ENCODE measurements around the gene UBTD1.
"Not testable (repeated sequence)": the region's sequence is repeated elsewhere in the genome, so short reads cannot be mapped to it uniquely, and the experiment has no call there.

UBTD1 gene

DNA sequence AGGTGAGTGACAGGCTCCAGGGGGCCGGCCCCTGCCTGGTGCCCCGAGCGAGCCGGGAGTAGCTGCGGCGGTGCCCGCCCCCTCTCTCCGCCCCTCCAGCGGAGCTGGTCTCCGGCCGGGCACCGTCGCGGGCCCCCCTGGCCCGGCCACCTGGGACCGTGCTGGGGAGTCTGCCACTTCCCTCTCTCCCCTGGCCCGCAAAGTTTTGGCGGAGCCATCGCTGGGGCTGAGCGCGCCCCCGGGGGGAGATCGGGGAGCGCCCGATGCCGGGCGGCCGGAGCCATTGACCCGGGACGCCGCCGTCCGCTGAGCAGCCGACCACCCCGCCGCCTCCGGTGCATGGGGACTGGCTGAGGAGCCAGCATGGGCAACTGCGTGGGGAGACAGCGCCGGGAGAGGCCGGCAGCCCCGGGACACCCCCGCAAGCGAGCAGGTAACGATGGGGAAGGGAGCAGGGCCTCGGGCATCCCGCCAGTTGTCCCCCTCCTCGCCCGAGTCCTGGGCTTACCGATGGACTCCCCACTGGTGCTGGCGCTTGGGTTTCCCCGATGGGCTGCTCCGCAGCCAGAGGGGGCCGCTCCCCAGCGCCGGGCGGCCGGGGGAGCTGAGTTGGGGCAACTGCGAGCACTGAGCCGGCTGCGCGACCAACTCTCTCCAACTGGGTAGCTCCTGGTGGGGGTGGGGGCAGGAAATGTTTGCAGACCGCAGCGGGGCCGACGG is at the start of gene UBTD1:
Gene UBTD1 (plus strand): TSS at position 84 of the 720 bp plus-strand sequence. CDS start 280 bp downstream, at position 364.
- DNase-seq (ENCODE audit: low read depth in 1 of 2, low spot score in 1 of 2): peak in 1 of 2 donors; percentile 7

DNA sequence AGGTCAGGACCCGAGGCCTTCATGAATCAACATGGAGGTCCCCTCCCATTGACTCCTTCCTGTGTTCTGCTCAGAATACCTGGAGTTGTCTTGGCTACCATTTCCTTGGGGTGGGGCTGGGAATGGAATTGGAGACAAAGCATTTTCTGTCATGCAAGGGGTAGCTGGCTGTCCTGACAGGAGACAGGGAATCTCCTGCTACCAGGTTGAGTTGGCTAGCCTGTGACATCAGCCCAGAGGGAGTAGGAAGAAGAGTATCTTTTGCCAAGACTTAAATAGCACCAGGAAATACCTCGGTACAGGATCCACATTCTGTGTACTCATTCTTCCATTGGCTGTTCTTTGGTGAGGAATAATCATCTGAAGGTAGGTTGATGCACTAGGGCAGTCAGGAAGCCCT is 47.9 kb upstream of the UBTD1 start:
- DNase-seq (ENCODE audit: low read depth in 1 of 2, low spot score in 1 of 2): no peak

DNA sequence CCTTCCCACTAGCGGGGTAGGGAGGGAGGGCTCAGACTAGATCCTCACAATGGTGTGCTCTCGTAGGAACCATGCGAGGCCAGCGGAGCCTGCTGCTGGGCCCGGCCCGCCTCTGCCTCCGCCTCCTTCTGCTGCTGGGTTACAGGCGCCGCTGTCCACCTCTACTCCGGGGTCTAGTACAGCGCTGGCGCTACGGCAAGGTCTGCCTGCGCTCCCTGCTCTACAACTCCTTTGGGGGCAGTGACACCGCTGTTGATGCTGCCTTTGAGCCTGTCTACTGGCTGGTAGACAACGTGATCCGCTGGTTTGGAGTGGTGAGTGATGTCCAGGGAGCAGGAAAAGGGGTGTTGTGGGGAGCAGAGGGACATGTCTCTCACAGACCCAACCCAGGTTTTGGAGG is 47.1 kb upstream of the UBTD1 start:
- DNase-seq (ENCODE audit: low read depth in 1 of 2, low spot score in 1 of 2): no peak

DNA sequence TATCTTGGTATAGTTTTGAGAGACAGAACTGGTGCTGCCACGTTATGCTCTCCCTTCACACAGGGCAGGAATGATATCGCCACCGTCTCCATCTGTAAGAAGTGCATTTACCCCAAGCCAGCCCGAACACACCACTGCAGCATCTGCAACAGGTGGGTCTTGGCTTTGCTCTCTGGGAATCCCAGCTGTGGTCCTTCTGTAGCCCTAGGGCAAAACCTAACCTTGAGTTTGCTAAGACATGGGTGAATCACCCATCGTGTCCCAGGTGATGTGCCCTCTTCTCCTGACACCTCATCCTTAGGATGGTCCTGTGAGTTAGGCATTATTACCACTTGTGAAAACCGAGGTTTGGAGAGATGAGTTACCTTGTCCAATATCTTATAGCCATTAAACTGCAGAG is 46.4 kb upstream of the UBTD1 start:
- DNase-seq (ENCODE audit: low read depth in 1 of 2, low spot score in 1 of 2): no peak

DNA sequence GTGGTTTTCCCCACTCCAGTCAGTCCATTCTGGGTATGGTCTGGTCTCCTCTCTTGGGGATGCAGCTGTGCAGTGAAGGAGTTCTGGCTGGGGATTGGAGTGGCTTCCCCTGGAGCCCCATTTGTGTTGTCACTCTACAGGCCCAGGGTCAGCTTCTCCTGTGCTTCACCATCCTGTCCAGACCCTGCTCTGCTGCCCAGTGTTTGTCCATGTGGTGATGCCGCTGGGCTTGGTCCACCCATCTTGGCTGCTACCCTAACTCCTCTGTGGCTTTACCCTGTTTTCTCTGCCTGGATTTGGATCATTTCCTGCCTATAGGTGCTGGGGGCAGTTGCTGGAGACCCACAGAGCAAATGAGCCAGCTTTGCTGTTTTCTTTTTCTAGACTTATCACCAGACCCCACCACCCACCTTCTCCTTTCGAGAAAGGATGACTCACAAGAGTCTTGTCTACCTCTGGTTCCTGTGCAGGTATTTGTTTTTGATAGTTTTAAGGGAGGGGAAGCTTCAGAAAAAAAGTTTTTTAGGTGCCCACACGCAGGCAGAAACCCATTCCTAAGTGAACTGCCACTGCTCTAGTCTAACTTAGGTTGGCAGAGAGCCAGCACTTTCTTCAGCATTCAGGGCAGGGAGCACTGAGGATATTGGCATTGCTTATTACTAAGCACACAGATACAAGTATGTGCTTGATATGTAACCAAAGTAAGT is 44.2 kb upstream of the UBTD1 start:
- DNase-seq (ENCODE audit: low read depth in 1 of 2, low spot score in 1 of 2): no peak

GRCh38 chr10:97456034-97456685 is 42.6 kb upstream of the UBTD1 start:
- no peak for DNase-seq (ENCODE audit: low read depth in 1 of 2, low spot score in 1 of 2)

DNA sequence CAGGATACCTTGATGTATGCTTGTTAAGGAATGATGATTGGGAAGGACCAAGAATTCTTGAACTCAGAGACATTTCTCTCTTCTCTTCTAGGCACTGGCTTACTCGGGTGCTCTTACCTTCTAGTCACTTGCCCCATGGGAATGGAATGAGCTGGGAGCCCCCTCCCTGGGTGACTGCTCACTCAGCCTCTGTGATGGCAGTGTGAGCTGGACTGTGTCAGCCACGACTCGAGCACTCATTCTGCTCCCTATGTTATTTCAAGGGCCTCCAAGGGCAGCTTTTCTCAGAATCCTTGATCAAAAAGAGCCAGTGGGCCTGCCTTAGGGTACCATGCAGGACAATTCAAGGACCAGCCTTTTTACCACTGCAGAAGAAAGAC is 42.0 kb upstream of the UBTD1 start:
- no peak for DNase-seq (ENCODE audit: low read depth in 1 of 2, low spot score in 1 of 2)

GRCh38 chr10:97459111-97459510 is 39.6 kb upstream of the UBTD1 start:
- DNase-seq (ENCODE audit: low read depth in 1 of 2, low spot score in 1 of 2): no peak

GRCh38 chr10:97459933-97460332 is 38.8 kb upstream of the UBTD1 start:
- DNase-seq (ENCODE audit: low read depth in 1 of 2, low spot score in 1 of 2): no peak

GRCh38 chr10:97462309-97462708 is 36.4 kb upstream of the UBTD1 start:
- no peak for DNase-seq (ENCODE audit: low read depth in 1 of 2, low spot score in 1 of 2)

- DNase-seq (ENCODE audit: low read depth in 1 of 2, low spot score in 1 of 2): no peak
Measured at GRCh38 chr10:97463363-97464132, 35.2 kb upstream of the UBTD1 start.

GRCh38 chr10:97464226-97464625 is 34.5 kb upstream of the UBTD1 start:
- DNase-seq (ENCODE audit: low read depth in 1 of 2, low spot score in 1 of 2): no peak

DNA sequence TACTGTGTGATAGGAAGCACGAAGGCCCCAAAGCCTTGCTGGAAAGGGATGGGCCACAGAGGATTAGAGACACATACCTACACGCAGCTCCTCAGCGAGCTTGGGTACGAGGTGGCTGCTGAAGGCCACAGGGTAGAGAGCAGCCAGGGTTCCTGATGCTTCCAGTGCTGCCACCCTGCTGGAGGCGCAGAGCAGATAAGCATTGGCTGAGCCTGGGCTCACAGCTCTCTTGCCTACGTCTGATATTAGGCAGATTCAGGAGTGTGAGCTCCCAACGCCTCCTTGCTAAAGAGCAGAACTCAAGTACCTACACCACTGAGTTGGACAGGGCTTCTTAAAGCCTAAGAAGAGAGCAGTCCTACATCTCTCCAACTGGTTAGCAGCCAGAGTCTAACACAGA is 32.7 kb upstream of the UBTD1 start:
- DNase-seq (ENCODE audit: low read depth in 1 of 2, low spot score in 1 of 2): no peak

GRCh38 chr10:97466755-97467154 is 32.0 kb upstream of the UBTD1 start:
- no peak for DNase-seq (ENCODE audit: low read depth in 1 of 2, low spot score in 1 of 2)

DNA sequence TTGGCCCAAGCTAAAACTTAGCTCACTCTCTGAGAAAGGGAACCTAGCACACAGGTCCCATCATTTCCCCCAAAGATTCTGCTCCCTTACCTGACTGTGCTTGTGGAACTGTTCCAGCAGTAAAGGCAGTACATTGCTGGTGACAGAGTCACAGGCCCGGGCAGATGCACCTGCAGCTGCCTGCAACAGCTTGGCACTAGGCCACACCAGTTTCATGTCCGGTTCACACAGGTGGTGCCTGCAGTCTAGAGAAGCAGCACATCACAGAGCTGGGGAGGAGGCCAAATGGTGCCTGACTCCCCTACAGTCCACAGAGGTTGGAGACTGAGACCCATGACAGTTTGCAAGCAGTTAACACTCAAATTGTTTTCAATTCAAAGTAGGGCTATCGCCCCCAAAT is 30.6 kb upstream of the UBTD1 start:
- DNase-seq (ENCODE audit: low read depth in 1 of 2, low spot score in 1 of 2): no peak

DNA sequence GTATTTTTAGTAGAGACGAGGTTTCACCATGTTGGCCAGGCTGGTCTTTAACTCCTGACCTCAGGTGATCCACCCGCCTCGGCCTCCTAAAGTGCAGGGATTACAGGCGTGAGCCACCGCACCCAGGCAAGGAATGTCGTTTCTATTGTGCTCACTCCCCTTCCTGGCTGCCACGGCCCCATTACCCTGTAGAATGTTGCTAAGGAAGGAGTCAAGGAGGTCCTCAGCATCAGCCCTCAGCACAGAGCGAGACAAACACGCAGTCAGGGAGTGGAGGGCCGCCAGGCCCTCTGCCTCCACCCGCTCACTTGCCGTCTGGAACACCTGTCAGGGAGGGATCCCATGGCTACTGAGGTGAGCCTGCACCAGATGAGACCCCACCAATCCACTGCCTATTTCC is 29.9 kb upstream of the UBTD1 start:
- DNase-seq (ENCODE audit: low read depth in 1 of 2, low spot score in 1 of 2): not testable (repeated sequence)

DNA sequence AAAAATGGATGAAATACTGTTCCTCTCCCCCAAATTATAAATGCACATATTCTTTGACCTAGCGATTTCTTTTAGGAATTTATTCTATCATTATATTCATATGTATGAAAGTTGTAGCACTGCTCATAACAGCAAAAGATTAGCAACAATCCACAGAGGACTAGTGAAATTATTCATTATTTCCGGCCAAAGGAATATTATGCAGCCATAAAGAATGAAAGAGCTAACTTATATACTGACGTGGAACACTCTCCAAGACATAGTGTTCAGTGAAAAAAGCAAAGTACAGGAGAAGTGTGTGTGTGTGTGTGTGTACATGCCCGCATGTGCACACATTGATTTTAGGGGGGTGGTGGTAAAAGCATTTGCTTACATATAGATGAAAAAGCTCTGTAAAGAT is 23.8 kb upstream of the UBTD1 start:
- no peak for DNase-seq (ENCODE audit: low read depth in 1 of 2, low spot score in 1 of 2)

DNA sequence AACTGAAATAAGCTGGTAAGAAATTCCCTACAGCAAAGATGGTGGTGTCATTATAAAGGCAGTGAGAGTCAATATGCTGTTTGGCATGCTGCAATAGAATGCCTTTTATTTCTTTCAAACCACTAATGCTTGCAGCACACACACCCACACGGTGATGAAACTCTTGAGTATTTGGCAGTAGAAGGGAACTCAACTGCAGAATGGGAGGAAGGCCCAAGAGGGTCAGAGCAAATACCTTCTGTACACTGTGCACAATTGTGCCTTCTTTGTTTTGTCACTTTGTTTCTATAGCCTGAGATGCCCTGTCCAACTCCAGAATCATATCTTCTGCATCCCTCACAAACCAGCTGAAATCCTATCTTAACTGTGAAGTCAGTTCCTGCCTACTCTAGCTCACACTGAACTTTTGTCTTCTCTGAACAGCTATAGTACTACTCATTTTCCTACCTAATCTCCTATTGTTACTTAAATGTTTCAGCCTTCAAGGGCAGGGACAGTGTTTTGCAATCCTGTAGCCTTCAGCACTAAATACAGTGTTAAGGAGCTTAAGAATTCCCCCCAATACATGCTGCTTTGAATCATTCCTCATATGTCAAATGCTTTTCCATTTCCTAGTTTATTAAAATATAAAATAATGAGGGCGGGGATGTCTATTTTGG is 22.7 kb upstream of the UBTD1 start:
- DNase-seq (ENCODE audit: low read depth in 1 of 2, low spot score in 1 of 2): no peak

- not testable (repeated sequence) for DNase-seq (ENCODE audit: low read depth in 1 of 2, low spot score in 1 of 2)
Measured at GRCh38 chr10:97479410-97479809, 19.3 kb upstream of the UBTD1 start.

DNA sequence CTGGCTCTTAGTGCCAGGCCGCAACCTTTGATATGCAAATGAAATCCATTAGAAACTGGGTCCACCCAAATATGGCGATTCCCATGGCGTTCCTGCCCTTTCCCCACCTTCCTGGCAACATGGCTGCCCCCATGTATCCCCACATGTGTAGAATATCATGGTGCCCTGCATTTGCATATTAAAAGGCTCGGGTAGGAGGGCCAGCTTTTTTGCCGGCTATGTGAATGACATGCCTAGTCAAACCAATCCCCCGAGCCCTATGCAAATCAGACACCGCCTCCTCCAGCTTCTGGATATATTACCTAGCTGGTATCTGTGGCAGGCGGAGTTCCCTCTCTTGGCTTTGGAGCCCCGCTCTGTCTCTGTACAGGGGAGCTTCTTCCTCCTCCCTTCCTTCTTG is 18.8 kb upstream of the UBTD1 start:
- no peak for DNase-seq (ENCODE audit: low read depth in 1 of 2, low spot score in 1 of 2)

- no peak for DNase-seq (ENCODE audit: low read depth in 1 of 2, low spot score in 1 of 2)
Measured at GRCh38 chr10:97481071-97481470, 17.7 kb upstream of the UBTD1 start.

Data from activated T-helper 1 cell treated with anti-CD3 and anti-CD28 coated beads, Interleukin-2, amount 50 U/mL, for 16 hours (primary cell).